Pons (tissue), 1 donor: ENCODE measurements around the gene NFYA.

Experiments
- DNase-seq: peaks from one replicate; pipeline ENCODE4 v3.0.0-alpha.2; 2016; ENCODE audit warnings: low spot score

NFYA gene

DNA sequence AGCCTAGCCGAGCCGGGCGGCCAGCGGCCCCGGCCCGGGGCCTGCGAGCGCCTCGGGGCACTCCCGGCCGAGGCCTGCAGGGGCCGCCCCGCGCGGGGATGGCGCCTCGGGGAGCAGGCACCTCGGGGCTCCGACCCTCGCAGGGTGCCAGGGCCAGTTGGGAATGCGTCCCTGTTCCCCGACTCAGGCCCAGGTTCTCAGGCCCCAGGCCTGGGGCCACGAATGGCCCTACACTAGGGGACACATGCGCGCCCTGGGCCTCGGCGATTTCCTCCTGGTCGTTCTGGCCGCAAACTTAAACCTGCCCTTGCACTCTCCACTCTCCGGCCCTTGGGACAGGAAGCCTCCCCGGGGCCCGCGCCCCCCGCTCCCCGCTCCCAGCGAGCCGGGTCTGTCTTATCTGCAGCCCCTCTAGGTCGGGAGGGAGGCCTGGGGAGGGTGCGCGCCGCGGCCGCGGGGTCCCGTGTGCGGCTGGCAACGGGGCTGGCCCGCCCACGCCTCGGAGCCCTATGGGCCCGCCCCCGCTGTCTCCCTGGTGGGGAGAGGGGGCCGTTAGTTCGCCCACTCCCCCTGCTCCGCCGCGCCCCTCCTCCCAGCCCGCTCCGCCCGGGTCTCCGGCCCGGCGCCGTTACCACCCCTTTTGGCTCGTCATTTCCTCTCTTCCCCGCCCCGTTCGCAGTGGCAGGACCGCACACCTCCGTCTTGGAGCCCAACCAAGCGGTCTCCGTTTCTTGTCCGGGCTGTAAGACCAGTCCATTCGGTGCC lies 611 bp downstream of the NFYA start:
- peak; percentile 77 for DNase-seq

GRCh38 chr6:41073968-41074691 lies 1.4 kb downstream of the NFYA start:
- DNase-seq = peak; percentile 44

DNA sequence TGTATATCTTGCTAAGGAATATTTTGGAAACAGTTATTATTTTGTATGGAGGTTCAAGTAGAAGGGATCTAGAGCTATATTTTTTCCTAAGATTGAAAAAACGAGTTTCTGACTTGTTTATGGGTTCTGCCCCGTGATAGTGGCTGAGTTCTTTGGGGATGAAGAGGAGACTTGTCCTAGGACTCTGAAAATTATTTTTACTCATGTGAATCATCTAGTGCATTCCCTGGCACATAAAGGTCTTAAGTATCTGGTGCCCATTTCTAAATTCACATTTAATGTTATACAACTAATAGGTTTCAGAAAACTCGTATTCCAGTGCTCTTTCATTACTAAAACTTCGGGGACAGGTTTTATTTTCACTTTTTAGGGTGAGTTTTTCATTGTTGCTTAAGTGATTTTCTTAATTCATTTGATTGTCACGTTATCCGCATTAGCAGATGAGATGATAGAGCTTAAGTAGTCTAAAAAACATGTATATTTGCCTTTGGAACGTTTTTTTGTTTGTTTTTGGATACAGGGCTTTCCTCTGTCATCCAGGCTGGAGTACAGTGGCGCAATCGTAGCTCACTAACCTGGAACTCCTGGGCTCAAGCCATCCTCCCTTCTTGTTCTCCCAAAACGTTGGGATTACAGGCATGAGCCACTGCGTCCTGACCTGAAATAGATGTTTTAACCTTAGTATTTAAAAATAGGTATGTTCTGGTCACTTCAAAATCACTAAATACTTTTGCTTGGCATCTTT lies 2.1 kb downstream of the NFYA start:
- DNase-seq = no peak

- DNase-seq = no peak
Measured at GRCh38 chr6:41075651-41076626, 3.2 kb downstream of the NFYA start.

DNA sequence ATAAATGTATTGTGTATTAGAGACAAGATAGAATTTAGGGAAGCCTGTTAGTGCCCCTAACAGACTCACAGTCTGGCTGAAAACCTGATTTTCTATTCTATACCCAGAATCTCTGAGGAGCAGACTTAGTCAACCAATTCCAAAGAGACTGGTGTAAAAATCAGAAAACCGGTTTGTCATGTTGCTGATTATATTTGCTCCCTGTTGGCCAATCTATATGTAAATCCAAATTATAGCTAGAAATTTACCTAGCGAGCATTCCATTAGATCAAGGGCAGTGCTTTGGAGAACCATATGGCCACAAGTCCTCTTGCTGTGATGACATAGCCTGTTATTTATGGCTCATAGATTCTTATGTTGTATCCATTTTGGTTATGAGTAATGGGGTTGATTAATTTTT lies 4.8 kb downstream of the NFYA start:
- no peak for DNase-seq

GRCh38 chr6:41078101-41078500 lies 5.3 kb downstream of the NFYA start:
- DNase-seq = no peak

- no peak for DNase-seq
Measured at GRCh38 chr6:41079080-41079479, 6.3 kb downstream of the NFYA start.

GRCh38 chr6:41080621-41081020 lies 7.8 kb downstream of the NFYA start:
- no peak for DNase-seq

DNA sequence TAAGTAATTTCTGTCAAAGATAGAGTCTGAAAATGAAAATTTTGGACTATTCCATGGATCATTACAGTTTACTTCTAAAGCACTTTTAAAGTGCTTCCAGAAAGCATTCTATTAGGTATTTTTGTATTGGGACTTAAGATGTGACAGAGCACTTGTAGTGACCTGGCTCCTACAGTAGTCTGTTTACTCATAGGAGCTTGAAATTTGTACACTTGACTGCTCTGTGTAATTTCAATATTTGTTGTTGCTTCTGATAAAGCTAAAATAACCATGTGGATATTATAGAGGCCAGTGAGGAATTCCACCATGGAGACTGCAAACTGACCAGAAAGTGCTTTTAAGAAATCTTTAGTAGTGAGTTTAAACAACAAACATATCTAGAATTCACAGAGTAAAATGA lies 10.3 kb downstream of the NFYA start:
- no peak for DNase-seq

DNA sequence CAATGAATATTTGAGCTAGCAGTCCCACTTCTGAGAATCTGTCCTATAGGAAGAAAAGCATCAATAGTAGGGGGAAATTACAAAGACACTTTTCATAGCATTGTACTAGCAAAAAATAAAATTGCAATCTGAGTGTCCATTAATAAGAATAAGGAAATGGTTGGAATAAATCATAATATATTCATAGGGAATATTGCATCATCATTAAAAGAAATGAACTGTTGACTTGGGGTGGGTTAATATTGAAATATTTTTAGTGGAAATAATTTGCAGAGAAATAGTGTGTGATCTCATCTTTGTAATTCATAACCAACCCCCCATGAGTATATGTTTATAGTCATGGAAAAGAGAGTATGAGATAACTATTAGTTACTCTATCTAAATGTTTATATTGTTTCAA lies 12.4 kb downstream of the NFYA start:
- DNase-seq = no peak

- DNase-seq = no peak
Measured at GRCh38 chr6:41088451-41088850, 15.7 kb downstream of the NFYA start.

- DNase-seq = no peak
Measured at GRCh38 chr6:41090841-41091761, 18.3 kb downstream of the NFYA start.

DNA sequence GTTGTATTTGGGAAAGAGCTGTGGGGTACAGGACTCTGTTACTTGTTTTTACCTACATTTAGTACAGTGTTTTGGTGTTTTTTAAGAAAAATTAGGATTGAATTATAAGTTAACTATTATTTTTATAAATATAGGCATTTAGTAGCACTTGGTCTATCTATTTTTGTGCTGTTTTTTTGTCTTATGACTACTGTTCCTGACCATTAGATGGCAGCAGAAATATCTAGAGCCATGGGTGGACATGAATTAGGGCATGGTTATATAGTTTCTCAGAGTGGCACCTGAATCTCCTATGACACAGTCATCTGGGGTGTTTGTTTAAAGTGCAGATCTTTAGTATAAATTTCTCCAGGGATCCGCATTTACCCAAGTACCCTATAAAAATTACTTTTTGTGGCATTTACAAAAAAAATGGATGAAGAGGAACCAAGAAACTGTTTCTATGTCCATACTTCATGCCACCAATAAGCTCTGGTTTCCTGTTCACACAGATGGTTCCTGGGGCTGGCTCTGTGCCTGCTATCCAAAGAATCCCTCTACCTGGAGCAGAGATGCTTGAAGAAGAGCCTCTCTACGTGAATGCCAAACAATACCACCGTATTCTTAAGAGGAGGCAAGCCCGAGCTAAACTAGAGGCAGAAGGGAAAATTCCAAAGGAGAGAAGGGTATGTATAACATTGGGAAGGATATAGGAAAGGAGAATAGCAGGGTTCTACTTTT lies 19.8 kb downstream of the NFYA start:
- DNase-seq = no peak

GRCh38 chr6:41093729-41094128 lies 21.0 kb downstream of the NFYA start:
- DNase-seq = no peak

DNA sequence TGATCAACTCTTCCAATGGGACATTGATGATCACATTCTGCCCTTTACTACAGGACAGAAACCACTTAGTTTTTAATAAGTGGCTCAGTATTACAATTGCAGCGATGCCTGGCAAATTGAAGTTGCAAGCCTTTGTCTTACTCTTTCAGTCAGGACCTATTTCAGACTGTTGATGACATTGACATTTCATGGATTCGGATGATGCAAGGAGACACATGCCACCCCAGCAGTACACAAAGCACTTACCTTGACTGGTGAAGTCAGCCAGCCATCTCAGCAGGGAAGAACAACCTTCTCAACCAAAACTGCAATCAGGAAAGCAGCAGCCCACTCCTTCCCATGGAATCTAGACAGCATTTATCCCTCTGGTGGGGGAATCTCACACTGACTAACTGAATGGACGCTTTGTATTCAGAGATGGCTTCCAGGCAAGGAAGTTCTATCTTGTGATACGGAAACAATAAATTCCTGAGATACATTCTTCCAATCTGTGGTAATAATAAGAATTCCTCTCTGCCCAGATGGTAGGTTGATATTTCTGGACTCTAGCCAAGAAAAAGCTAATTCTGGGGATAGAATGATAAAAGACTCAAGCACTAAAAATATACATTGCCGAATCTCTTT lies 24.8 kb downstream of the NFYA start:
- DNase-seq = peak; percentile 19

GRCh38 chr6:41098366-41098765 lies 25.6 kb downstream of the NFYA start:
- DNase-seq = no peak

- no peak for DNase-seq
Measured at GRCh38 chr6:41100871-41101287, 28.1 kb downstream of the NFYA start.

GRCh38 chr6:41103847-41104246 lies 31.1 kb downstream of the NFYA start:
- DNase-seq = no peak

- DNase-seq = no peak
Measured at GRCh38 chr6:41111017-41111416, 38.2 kb downstream of the NFYA start.
